Activated T-cell treated with anti-CD3 and anti-CD28 coated beads, Interleukin-2, amount 50 U/mL, for 72 hours (primary cell): ENCODE results near the gene ZNRF3. TPM values are rescaled to one million over a fixed set of nuclear protein-coding genes. Genes with fewer than 3 reads are reported as not detected.
"Not testable (repeated sequence)": the region's sequence is repeated elsewhere in the genome, so short reads cannot be mapped to it uniquely, and the experiment has no call there.

Experiments
- ATAC-seq, 2 donors: fragments of 150-1000 bp; cut with Tn5 transposase; replicated peaks in 1 of 2; 2 replicates each; pipeline ENCODE4 v1.10.0; 2021; ENCODE audit warnings: moderate library complexity in 2 of 2, mild to moderate bottlenecking in 1 of 2
- DNase-seq, 2 donors: peaks; one replicate each; pipeline ENCODE4 v3.0.0; 2021 to 2022; ENCODE audit warnings: mixed read lengths in 1 of 2
- H3K27ac Mint-ChIP-seq: one replicate; pipeline ENCODE4 v1.8.0; 2022; ENCODE audit warnings: mild to moderate bottlenecking, moderate library complexity, mixed read lengths
- H3K27me3 Mint-ChIP-seq: one replicate; pipeline ENCODE4 v1.8.0; 2022; ENCODE audit warnings: low read depth, mixed read lengths
- H3K36me3 Mint-ChIP-seq, 2 donors: one replicate each; pipeline ENCODE4 v1.8.0; 2022; ENCODE audit warnings: mixed read lengths in 2 of 2, mild to moderate bottlenecking in 1 of 2; ENCODE audit not compliant: insufficient read depth in 2 of 2
- H3K4me1 Mint-ChIP-seq: one replicate; pipeline ENCODE4 v1.8.0; 2022; ENCODE audit warnings: low read depth, mixed read lengths
- H3K4me3 Mint-ChIP-seq, 2 donors: one replicate each; pipeline ENCODE4 v1.8.0; 2022; ENCODE audit warnings: mild to moderate bottlenecking in 2 of 2, mixed read lengths in 2 of 2, moderate library complexity in 2 of 2
- H3K9me3 Mint-ChIP-seq, 2 donors: one replicate each; pipeline ENCODE4 v1.8.0; 2022; ENCODE audit warnings: mixed read lengths in 2 of 2
- total RNA-seq, 2 donors: library from RNA; stranded (reverse); gene quantifications; one replicate each; pipeline ENCODE4 v1.2.3, GENCODE V29; 2022

ZNRF3 gene
- total RNA-seq, 2 donors from 2014 or later: 0.86 to 0.94 TPM

DNA sequence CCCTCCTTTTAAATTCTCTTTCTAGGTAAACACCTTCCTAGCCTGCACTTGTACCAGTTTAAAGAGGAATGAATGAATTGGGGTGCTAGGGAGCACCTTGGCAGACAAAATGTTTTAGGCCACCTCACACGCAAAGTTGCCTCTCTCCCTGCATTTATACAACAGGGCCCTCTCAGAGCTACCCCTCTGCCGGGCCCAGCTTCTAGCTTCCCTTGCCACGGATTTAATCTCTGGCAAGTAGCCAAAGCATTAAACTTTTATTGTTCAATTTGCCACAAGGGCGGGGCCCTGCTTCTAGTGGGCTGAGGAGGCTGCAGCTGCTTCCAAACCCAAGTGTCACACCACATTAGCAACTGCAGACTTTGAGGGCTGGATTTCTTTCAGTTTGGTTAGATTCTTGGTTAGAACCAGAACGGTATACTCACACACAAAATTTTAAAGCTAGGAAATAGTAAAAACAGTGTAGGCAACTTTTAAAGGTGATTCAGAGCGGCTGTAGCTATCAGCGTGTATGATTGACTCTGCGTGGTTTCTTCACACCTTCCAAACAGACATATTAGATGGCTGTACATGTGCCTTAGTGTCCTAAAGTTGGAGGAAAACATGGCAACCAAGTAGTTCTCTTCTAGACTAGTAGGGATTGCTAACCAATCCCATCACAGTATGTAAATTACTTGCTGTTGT is 196.0 kb downstream of the ZNRF3 start:
- ATAC-seq (no peak), DNase-seq (no peak)
- no peaks in the 10 kb centered on the region for H3K36me3 Mint-ChIP-seq
- H3K27ac Mint-ChIP-seq: no peak overlapping the region
- H3K4me3 Mint-ChIP-seq: no peak overlapping the region
- no peaks in the 10 kb centered on the region for H3K9me3 Mint-ChIP-seq
- peaks cover 25% of the 10 kb centered on the region for H3K27me3 Mint-ChIP-seq
- H3K4me1 Mint-ChIP-seq: no peaks in the 10 kb centered on the region

DNA sequence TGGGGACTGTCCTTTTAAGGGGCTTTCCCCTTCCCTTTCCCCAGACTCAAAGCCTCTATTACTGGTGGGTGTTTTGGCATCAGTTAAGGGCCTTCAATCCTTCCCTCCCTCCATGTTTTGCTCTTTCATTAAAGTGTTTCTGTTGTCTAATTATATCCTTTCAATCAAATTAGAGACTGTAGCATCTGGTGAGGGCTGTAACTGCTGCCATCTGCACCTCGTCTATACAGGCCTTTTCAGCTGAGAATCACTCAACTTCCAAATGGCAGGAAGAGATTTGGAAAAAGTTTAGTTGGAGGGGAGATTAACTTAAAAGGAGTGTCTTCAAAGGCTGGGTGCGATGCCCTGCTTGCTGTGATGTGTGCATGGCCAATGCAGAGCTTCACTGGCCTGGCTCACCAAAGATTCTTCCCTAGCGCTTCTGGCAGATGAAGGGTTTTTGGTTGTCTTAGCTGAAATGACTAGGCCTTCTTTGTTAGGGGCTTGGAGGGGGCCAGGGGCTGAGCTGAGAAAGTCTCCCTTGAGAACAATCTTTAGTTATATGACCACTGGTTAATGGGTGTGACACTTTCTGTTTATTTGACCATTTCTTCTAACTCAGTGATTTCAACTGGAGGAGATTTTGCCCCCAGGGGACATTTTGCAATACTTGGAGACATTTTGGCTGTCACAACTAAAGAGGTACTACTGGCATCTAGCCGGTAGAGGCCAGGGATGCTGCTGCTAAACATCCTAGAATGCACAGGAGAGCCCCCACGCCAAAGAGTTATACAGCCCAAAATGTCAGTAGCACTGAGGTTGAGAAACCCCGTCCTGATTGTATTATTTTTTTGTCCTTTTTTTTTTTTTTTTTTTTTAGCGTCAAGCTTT is 197.0 kb downstream of the ZNRF3 start:
- no peaks in the 10 kb centered on the region for H3K36me3 Mint-ChIP-seq
- H3K27me3 Mint-ChIP-seq: peaks cover 16% of the 10 kb centered on the region
- H3K4me1 Mint-ChIP-seq: no peaks in the 10 kb centered on the region
- DNase-seq (no peak), ATAC-seq (no peak)
- no peaks in the 10 kb centered on the region for H3K9me3 Mint-ChIP-seq
- no peak overlapping the region for H3K27ac Mint-ChIP-seq
- no peak overlapping the region for H3K4me3 Mint-ChIP-seq

DNA sequence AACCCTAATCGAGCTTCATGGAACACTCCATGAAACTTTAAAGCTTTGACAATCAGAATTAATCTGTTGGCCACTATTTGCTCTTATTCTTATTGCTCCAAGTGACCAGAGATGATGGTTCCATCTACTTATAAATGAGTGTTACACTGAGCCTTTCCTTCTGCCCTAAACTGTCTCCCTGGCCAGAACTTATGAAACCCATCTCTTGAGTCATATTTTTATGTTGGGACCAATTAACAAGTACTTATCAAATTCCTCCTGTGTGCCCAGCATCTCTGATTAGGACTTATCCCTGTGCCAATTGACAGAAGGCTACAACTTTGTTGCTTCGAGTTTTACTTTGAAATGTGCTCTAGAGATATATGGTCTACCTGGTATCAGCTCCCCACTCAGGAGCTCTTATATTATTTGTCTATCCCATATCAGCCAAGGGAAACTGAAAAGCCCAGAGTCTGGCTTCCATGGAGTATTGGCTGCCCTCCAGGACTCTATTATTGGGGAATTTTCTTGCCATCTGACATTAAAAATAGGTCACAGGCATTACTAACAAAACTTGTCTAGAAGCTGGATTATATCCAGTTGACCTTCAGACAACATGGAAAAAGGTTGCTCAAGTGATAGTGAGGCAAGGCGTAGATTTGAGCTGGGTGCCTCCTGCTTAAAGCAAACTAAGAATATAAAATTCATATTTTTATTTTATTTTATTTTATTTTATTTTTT is 198.3 kb downstream of the ZNRF3 start:
- Mint-ChIP-seq H3K36me3 (no peaks in the 10 kb centered on the region), H3K4me1 (no peaks in the 10 kb centered on the region), H3K27ac (no peak overlapping the region), H3K27me3 (peaks cover 8% of the 10 kb centered on the region), H3K9me3 (no peaks in the 10 kb centered on the region), H3K4me3 (no peak overlapping the region)
- DNase-seq: no peak
- ATAC-seq: no peak

DNA sequence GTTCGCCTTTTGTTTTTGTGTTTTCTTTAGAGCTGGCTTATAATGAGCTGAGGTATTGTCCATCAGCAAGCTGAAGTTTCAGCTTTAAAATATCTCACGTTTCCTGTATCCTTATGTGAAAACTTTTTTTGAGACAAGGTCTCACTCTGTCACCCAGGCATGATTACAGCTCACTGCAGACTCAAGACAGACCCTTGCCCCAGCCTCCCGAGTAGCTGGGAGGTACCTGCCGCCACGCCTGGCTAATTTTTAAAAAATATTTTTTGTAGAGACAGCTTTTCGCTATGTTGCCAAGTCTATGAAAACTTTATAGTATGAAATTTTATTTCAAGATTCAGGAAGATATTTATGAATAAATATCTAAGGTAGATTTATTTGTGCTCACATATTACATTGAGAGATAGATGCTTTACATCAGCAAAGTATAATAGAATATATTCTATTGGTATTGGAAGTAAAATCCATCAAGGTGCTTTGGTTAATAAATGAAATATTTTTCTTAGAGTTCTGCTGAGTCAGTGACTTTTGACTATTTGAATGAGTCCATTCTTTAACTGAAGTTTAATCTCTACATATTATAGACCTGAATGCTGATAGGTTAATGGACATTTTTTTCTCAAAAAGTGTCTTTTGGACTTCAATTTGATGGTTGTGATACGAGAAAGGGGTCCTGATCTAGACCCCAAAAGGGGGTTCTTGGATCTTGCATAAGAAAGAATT is 199.6 kb downstream of the ZNRF3 start:
- H3K4me1 Mint-ChIP-seq: no peaks in the 10 kb centered on the region
- no peak for DNase-seq
- H3K36me3 Mint-ChIP-seq: no peaks in the 10 kb centered on the region
- H3K4me3 Mint-ChIP-seq: no peak overlapping the region
- ATAC-seq: no peak
- peaks cover 8% of the 10 kb centered on the region for H3K27me3 Mint-ChIP-seq
- no peaks in the 10 kb centered on the region for H3K9me3 Mint-ChIP-seq
- H3K27ac Mint-ChIP-seq: no peak overlapping the region

DNA sequence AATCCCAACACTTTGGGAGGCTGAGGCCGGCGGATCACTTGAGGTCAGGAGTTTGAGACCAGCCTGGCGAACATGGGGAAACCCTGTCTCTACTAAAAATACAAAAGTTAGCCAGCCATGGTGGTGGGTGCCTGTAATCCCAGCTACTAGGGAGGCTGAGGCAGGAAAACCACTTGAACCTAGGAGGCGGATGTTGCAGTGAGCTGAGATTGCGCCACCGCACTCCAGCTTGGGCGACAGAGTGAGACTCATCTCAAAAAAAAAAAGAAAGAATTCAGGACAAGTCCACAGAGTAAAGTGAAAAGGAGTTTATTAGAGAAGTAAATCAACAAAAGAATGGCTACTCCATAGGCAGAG is 200.2 kb downstream of the ZNRF3 start:
- not testable (repeated sequence) for H3K36me3 Mint-ChIP-seq, DNase-seq, H3K9me3 Mint-ChIP-seq, H3K4me3 Mint-ChIP-seq, H3K27me3 Mint-ChIP-seq, H3K4me1 Mint-ChIP-seq, ATAC-seq, H3K27ac Mint-ChIP-seq

DNA sequence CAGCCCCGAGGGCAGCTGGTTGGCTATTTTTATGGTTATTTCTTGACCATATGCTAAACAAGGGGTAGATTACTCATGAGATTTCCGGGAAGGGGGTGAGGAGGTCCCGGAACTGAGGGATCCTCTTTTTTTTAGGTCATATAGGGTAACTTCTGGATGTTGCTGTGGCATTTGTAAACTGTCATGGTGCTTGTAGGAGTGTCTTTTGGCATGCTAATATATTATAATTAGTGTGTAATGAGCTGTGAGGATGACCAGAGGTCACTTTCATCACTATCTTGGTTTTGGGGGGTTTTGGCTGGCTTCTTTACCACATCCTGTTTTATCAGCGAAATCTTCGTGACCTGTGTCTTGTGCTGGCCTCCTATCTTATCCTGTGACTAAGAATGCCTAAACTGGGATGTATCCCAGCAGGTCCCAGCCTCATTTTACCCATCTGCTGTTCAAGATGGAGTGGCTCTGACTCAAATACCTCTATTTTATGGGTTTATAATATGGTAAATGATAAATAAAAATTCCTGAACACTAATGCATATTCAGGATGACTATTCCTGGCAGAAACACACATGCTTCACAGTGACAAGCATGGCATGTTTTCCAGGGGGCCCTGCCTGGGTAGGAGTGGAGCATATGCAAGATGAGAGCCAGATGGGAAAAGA is 200.7 kb downstream of the ZNRF3 start:
- H3K27me3 Mint-ChIP-seq: peaks cover 13% of the 10 kb centered on the region
- H3K4me1 Mint-ChIP-seq: no peaks in the 10 kb centered on the region
- no peaks in the 10 kb centered on the region for H3K36me3 Mint-ChIP-seq
- ATAC-seq: no peak
- no peak for DNase-seq
- no peak overlapping the region for H3K4me3 Mint-ChIP-seq
- no peaks in the 10 kb centered on the region for H3K9me3 Mint-ChIP-seq
- H3K27ac Mint-ChIP-seq: peak overlapping the region; percentile 9

DNA sequence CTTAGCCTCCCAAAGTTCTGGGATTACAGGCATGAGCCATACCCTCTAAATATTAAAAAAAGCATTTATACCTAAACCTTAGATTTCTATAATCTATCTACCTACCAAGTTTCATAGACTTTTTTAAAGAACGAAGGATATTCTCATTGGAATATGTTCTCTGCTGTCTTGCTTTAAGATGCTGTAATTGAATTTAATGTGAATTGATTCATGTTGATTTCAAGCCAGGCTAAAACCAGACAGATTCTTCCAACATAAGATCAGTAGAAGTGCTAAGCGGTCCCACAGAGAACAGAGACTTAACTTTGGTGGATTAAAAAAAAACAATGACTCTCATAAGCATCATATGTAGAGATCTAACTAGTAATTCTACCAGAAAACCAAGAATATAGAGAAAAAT is 203.6 kb downstream of the ZNRF3 start:
- Mint-ChIP-seq H3K27ac (no peak overlapping the region), H3K4me1 (no peaks in the 10 kb centered on the region), H3K27me3 (peaks cover 23% of the 10 kb centered on the region), H3K4me3 (no peak overlapping the region), H3K9me3 (no peaks in the 10 kb centered on the region), H3K36me3 (no peaks in the 10 kb centered on the region)
- ATAC-seq (no peak), DNase-seq (no peak)

DNA sequence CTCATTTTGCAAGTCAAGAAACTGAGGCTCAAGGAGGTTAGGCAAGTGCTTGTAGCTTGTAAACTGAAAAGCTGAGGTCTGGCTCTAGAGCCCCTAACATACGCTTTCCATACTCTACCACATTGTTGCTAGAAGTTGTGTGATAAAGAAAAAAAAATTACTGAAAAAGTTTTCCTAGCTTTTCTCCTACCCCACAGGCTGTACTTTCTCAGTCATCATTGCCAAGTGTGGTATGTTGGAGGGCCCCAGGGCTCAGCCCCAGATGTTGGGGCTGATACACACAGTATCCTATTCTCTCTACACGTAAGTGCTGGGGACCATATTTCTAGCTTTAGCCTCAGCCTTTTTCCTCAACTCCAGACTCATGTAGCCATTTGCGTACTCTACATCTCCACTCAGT is 205.4 kb downstream of the ZNRF3 start:
- Mint-ChIP-seq H3K27me3 (peaks cover 24% of the 10 kb centered on the region), H3K4me1 (no peaks in the 10 kb centered on the region), H3K36me3 (no peaks in the 10 kb centered on the region), H3K27ac (no peak overlapping the region), H3K4me3 (no peak overlapping the region), H3K9me3 (no peaks in the 10 kb centered on the region)
- ATAC-seq (no peak), DNase-seq (no peak)

DNA sequence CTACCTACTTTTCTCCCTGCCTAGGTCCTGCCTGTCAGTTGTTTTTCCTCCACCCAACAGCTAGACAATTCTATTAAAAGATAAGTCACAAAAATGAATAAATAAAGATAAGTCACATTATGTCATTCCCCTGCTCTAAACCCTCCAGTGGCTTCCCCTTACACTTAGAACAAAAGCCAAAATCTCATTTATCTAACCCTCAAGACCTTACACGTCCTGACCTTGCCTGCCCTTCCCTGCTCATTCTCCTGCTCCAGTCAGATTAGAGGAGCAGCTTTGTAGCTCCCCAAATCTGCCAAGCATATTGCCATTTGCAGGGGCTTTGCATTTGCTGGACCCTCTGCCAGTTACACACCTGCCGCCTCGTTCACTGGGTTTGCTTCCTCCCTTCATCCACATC is 206.1 kb downstream of the ZNRF3 start:
- no peak for DNase-seq
- H3K4me1 Mint-ChIP-seq: no peaks in the 10 kb centered on the region
- no peak overlapping the region for H3K4me3 Mint-ChIP-seq
- no peak overlapping the region for H3K27ac Mint-ChIP-seq
- H3K9me3 Mint-ChIP-seq: no peaks in the 10 kb centered on the region
- no peak for ATAC-seq
- no peaks in the 10 kb centered on the region for H3K36me3 Mint-ChIP-seq
- peaks cover 24% of the 10 kb centered on the region for H3K27me3 Mint-ChIP-seq

DNA sequence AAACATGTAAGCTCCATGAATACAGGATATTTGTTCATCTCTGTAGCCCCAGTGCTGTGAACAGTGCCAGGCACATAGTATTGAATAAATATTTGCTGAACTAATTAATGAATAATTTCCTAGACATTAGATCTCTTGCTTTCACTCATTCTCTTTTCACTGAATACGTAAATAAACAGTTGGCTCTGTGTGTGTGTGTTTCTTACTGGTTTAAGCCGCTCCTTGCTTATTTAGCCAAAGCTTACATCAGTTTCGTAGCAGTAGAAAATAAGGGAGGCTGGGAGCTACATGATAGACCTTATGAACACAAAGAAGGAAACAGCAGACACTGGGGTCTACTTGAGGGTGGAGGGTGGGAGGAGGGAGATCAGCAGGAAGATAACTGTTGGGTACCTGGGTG is 206.7 kb downstream of the ZNRF3 start:
- no peak overlapping the region for H3K4me3 Mint-ChIP-seq
- H3K36me3 Mint-ChIP-seq: no peaks in the 10 kb centered on the region
- no peaks in the 10 kb centered on the region for H3K4me1 Mint-ChIP-seq
- no peaks in the 10 kb centered on the region for H3K9me3 Mint-ChIP-seq
- ATAC-seq (no peak), DNase-seq (no peak)
- peaks cover 24% of the 10 kb centered on the region for H3K27me3 Mint-ChIP-seq
- H3K27ac Mint-ChIP-seq: no peak overlapping the region

DNA sequence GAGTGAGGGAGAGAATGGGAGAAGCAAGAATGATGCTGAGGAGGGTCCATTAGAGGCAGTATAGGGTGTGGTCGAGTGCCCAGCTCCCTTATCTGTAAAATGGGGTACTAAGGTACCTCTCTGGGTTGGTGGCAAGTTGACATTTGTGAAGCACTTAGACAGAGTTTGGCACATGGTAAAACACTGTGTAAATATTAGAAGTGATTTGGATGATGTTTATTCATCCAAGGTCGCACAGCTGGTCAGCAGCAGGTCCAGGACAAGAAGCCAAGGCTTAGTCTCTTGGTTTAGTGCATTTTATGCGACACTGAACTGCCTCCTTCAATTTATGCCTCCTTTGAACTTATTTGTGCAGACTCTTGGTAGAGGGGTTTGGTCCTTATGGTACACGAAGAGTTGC is 208.9 kb downstream of the ZNRF3 start:
- peaks cover 24% of the 10 kb centered on the region for H3K27me3 Mint-ChIP-seq
- H3K4me3 Mint-ChIP-seq: no peak overlapping the region
- no peak for ATAC-seq
- H3K9me3 Mint-ChIP-seq: no peaks in the 10 kb centered on the region
- H3K36me3 Mint-ChIP-seq: no peaks in the 10 kb centered on the region
- no peak for DNase-seq
- H3K27ac Mint-ChIP-seq: no peak overlapping the region
- no peaks in the 10 kb centered on the region for H3K4me1 Mint-ChIP-seq

DNA sequence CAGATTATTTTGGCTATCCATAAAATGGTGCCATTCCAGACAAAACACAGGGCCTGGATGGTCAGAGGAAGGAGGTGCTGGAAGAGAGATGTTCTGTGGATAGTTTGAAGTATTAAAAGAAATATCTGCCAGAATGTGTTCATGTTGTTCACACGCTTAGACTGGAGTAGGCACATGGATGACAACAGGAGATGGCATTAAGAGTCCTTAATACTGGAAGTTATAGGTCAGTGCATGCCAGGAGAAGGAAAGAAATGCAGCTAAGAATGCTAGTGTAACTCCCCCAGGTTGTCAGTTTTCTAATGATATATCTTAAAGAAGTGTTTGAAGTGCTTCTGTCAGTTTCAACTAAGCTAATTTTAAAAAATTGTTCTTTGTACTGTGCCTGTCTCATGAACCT is 209.7 kb downstream of the ZNRF3 start:
- Mint-ChIP-seq H3K36me3 (no peaks in the 10 kb centered on the region), H3K9me3 (no peaks in the 10 kb centered on the region), H3K27ac (no peak overlapping the region), H3K4me1 (no peaks in the 10 kb centered on the region), H3K27me3 (peaks cover 24% of the 10 kb centered on the region), H3K4me3 (no peak overlapping the region)
- ATAC-seq (no peak), DNase-seq (no peak)
